GM19395 (cell line): ENCODE measurements around the gene PLXNA2.

Experiments
- ATAC-seq: cut with Tn5 transposase; IDR thresholded peaks from one replicate; pipeline ENCODE4 v1.9.1; 2021; ENCODE audit warnings: mild to moderate bottlenecking, moderate library complexity; ENCODE audit not compliant: unreplicated experiment

PLXNA2 gene

DNA sequence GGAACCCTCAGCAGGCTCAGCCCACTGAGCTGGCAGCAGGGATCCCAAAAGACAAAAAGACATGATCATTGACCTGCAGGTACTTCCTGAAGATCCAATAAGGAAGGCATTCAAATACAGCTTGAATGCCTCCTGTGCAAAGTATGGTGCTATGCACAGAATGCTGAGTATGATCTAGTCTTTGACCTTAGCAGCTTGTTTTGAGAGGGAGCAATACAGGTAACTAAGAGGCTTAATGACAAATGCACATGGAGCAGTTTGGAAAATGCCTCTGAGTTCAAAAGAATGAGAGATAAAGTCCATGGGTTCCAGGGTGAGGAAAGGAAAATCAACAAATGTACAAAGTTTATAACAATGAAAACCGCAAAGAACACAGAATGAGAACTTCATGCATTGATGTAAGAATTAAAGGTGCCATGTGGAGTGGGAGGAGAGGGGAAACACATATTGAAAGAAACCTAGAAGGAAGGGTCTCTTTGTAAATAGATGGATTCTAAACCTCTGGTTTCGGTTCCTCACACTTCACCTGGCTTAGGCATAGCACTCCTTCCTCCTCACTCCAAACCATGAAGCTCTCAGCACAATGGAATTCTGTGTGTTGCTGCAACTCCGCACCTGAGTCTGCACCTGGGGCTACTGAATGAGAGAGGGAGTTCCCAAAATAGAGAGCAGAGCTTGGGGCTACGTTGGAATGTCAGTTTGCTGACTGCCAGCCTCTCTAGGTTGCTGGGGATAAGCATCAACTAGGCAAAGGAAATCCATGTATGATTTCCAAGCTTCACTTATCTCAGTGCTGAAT is 77.6 kb downstream of the PLXNA2 start:
- ATAC-seq = no peak

DNA sequence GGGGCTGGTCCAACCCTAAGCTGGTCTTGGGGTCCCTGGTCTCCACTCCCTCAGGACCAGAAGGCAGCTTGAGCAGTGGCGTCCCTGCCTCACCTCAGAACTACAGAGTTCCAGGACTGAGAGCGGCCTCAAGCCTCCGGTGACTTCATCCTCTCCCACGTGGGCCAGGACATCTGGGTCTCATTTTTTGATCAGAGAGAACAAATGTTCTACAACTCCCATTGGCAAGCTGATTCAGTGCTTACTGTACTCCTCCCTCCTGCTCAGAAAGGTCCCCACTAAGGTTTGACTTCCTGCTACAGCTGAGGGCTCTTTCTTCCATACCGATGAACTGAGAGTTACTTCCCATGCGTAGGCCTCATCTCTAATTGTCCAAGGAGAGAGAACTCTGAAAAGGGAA is 78.5 kb downstream of the PLXNA2 start:
- ATAC-seq = no peak

DNA sequence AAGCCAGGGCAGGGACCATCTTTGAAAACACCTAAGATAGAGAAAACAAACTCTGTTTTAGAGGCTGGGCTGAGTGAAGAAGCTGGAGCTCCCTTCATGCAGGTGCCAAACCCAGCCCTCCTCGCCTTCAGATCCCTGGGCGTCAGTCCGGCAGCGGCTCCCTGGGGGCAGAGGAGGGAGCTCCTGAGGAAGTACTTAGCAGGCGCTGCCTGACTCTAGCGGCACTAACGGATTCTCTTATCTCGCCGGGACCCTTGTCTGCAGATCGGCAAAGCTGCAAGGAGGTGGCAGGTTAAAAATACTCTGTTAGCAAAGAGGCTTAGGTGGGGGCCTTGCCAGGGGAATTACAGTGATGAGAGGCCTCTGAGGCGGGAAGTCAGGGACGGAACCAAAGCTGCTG is 79.6 kb downstream of the PLXNA2 start:
- ATAC-seq = no peak

DNA sequence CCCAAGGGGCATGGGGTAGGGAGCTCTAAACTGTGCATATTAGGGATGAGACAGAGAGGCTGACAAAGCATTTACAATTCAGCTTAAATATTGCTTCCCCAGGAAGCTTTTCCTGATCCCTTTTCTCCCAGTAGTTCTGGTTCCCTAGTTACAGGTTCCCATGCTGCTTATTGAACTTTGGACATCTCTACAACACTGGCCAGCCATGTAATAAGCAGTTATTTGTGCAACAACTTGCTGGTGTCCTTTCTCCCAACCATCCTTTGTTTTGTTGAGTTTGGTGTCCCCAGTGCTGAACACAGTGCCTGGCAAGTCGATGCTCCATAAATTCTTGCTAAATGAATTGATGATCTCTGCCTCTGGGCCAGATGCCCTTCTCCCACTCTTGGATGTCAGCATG is 80.6 kb downstream of the PLXNA2 start:
- no peak for ATAC-seq

DNA sequence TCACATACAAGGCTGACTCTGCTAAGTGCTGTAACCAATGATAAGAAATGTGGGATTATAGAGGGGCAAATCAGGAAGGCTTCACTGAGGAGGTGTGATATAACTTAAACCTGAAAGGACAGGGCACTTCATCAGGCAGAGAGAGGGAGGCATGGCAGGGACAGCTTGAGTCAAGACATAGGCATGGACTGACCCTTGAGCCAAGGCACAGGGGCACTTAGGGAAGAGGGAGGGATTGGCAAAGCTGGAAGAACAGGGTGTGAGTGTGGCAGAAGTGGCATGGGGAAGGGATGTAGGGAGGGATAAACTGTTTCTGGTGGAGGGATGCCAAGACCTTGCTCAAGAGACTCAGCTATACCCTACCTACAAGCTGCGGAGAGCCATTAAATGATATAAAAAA is 81.3 kb downstream of the PLXNA2 start:
- ATAC-seq = no peak

DNA sequence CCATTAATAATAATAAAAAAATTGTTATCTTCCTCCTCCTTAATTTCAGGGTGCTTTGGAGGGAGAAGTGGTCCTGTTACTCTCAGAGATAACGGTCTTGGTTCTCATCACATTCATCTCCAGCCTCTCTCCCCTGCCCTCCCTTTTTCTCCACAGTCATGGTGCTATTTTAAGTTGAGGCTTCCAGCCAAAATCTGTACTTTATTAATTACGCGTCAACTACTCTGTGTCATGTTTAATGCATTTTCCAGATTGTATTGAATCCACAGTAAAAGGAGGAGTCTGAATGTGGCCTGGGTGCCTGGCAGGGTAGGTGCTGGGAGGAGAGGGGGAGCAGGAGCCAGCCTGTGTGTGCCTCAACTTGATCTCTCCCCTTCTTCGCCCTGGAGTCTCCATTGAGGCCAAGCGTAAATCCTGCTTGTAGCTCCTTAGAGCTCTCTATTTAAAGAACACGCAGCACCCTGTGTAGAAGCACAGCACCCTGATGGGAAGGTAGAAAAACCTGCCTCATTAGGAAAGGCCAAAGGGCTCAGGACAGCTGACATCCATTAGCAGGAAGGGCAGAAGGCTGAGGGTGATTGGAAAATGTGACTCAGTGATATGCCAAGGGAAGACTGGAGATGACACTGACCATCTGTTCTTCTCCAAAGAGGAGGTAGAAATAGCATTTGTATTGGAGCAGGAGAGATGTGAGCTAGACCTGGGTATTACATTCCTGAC is 82.4 kb downstream of the PLXNA2 start:
- ATAC-seq = no peak

DNA sequence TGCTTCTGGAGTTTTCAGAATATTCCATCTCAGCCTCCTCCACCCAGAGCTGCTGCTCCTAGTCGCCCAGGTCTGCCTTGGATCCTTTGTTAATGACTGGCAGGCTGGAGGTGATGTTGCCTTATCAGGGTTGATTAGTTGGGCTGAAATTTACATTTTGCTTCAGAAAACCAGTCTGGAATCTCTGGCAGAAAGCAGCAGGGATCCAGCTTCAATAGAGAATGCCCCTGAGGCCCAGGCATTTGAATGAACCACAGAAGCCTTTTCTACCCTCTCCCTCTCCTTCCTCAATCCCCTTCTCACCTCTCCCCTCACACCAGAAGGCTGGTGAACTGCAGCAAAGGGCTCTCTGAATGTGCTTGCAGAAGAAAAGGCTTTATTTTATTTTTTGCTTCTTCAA is 83.2 kb downstream of the PLXNA2 start:
- ATAC-seq = no peak

DNA sequence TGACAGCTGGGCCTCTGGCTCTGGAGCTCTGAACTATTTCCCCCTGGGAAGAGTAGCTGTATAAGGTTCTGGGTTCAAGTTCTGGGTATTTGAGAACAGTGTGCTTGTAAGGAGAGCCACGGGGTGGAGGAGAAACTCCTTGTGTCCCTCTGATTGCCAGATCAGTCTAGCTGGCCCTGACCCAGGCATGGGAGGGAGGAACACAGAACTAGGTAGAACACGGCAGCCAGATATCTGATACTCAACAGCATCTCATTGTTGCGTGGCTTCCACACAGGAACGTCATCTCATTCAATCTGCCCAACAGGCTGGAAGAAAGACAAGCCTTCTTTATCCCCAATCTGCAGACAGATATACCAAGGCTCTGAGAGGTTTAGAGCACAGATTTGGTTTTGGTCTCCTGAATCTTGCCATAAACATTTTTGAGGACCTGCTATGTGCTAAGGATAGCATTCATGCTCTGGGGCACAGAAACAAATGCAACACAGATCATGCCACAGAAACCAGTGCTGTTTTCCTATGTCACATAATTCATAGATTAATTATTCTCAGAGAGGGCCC is 83.8 kb downstream of the PLXNA2 start:
- ATAC-seq = no peak

DNA sequence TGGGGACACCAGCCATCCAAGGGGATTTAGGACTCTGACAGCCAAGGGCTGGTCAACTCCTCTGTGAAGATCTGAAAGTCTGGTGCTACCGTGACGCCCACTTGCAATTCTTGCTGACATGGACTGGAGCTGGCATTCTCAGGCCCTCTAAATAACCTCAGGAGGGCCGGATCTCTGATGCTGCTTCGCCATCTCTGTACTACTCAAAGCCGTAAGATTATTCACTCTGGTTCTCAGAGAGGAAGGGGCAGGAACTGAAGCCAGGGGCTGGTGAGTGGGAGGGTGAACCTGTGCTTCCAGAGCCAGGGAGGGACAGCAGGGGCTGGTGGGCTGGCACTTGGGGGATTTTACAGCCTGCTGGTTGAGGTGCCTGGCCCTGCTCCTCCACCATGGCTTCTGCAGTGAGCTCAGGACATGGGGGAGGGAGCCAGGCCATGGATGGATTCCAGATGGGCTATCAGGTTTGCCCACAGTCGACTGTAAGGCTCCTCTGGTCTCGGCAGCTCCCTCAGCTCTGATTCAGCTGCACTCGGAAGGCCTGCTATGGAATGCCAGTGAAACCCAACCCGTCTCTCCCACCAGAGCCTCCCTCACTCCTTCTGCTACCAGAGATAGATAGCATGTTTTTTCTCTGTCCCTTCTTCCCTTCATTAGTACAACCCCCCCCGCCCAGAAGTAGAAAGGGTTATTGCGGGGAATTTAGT is 84.5 kb downstream of the PLXNA2 start:
- no peak for ATAC-seq

DNA sequence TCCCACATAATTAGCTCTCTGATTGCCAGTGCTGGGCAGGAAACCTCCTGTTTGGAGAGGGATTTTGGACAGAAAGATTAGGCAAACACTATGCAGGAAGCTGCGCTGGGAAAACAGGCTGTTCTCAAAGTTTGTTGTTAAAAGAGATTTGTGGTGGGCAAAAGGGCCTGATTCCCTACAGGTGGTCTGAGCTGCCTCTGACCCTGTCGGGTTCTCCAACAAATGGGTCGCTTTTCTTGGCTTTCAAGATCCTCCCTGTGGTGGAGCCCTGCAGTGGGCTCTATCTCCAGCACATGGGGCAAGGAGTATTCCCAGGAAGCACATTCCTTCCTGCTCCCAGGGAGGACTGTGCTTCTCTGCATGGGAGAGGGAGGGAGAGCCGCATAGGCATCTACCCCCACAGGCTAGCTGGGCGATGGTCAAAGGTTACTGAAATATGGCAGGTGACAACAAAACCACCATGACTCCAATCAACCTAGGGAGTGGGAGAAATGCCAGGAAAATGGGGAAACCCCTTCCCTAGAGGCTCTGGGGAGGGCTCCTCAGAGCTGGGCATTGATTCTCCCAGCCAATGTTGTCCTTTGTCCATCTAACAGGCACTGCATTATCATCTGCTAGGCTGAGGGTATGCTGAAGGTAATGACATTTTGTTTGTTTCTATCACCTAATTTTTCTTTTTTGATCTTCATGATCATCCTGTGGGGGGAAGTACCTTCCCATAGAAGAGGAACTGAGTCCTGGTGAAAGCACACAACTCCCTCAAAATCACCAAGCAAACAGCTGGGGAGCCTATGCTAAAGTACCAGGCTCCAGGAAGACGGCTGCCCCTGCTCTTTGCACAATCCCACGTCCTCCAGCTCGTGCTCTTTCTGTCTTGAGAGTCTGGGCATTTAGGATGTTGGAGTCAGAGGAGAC is 85.3 kb downstream of the PLXNA2 start:
- ATAC-seq = no peak

DNA sequence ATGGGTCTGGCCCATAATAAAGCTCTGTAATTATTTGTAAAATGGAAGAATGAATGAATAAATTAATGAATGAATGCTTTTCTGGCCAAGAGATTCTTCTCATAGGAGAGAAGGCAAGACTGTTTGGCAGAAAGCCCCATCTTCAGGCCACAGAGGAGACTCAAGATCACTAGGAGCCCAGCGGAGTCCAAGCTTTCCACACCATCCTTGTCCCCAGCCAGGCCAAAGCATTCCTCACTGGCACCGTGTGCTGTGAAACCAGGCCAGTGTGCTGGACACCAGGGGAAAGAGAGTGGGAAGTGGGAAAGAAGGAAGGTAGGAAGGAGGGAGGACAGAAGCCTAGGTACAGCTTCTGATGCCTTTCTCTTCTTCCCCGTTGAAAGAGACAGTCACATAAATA is 86.4 kb downstream of the PLXNA2 start:
- no peak for ATAC-seq

DNA sequence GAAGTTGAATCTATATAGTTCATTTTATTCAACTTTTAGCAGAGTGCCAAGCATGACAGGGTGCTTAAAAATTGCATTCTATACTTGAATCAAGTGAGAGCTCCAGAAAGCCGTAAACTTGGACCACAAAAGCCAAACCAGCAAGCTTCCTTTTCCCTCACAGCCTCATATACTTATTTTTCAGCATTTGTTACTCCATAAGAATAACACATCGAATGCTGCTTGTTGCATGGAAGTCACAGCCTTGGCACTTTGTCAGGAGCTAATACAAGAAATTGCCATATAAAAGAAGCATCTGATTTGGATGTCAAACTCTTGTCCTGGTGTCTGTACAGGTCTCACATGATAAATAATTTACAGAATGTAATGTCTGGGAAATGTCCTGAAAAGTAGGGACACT is 87.4 kb downstream of the PLXNA2 start:
- no peak for ATAC-seq

DNA sequence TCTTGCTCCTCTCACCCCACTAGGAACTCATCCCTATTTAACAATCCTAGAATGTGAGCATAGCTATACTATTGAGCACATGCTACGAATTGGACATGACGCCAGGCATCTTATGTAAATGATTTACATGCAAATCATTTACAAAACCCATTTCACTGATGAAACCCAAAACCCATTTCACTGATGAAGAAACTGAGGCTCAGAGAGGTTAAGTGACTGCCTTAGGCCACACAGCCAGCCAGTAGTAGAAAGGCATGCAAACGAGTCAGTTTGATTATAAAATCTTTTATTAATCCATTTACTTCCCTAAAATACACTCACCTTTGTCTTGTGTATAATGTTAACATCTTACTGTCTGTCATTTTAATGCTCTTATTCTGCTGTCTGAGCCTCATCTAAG is 87.9 kb downstream of the PLXNA2 start:
- no peak for ATAC-seq

DNA sequence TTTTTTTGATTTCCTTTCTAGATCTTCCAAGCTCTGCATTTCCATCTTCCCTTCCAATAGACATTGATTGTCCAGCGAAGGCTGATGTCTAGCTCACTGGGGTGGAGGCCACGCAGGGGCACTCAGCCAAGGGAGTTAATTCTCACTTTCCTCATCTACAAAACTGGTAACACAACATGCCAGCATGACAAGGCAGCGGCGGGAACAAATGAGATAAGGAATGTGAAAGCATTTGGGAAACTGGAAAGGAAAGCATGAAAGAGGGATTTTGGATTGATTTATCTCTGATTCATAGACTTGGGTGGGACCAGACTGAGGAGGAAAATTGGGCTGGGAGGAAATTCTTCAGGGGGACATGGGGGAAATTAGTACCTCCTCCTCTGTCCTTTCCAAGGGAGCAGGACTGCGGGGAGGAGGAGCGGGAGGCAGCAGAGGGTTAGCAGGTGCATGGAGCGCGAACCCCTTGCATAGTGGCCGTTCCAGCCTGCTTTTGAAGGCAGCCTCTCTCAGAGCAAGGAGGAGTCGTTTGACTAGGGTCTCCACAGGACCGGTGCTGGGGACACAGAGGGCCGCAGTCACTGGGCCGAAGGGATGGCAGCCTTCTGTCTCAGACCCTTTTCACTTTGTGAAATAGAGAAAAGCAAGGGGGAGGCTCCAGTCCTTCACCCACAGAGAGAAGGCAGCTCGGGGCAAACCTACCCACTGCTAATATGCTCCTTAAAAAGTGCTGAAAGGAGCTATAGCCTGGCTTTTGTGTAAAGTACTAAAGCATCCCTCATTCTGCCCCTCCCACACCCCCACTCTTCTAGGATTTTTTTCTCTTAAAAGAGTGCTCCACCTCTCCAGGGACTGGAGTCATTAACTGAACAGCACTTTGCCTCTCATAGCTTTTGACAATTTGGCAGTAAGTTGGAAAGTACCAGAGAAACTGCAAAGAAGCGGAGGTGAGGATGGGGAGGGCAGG is 89.2 kb downstream of the PLXNA2 start:
- ATAC-seq = no peak

DNA sequence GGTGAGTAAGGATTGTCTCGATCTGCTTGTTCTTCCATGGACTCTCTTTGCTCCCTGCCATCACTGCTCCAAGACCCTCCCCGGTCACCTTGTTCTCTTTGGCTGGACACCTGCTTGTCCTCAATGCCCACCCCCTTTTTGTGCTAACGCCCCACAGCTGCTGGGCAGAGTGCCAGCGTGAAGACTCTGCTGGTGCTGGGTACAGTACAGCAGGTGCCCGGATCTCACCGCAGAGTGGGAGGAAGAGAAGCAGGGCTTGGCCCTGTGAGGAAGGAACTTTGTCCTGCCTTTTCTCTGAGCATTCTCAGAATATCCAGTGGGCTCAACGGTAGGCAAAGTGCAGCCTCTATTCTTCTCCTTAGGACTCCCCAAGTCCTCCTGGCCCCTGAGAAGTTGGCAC is 90.1 kb downstream of the PLXNA2 start:
- ATAC-seq = no peak

DNA sequence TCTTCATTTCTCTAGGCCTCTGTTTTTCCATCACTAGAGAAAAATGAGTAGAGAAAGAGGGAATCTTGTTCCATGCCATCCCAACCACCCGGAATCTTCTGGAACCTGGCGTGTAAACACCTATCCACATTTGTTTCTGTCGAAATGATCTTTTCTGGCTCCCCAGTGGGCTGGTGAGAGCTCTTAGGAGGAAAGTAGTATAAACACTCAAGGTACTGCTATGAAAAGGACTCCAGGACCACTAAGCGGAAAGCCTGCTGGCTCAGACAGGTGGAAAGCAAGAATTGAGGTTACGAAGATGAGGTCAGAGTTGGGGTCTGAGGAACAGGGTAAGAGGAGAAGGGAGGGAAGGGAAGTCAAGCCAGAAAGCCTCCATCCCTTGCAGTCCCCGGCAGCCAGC is 90.8 kb downstream of the PLXNA2 start:
- ATAC-seq = no peak

DNA sequence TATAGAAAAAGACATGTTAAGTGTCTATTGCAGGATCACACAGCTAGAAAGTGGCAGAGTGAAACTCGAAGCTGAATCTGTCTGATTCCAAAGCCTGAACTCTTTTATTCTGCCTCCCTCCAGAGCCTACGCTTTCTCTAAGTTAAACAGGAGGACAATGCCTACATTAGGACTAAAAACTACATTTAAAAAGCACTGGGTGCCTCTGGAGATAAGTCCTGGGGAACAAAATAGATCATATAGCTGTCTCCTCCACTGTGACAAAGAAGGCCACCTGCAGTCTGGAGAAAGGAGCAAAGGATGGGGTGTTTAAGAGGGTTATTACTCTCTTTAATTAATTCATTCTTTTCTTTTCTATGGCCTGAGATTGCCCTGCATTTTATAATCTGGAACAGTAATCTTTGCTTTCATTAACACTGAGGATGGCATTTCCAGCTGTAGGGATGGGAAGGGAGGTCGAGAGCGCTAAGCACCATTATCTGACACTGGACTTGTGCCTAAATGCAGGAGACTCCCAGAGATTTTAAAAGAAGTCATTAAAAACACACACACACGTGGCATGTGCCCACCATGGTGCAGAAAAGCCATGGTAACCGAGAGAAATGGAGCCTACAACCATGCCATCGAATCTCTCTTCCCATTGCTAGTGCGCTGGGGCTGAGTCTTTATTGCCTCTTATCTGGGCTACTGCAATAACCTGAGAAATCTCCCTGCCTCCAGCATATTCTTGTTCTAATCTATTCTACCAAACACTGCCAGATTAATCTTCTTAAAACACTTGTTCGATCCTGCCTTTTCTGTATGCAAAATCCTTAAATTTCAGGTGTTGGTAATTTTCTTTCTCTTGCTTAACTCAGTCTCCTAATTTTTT is 92.2 kb downstream of the PLXNA2 start:
- ATAC-seq = no peak

DNA sequence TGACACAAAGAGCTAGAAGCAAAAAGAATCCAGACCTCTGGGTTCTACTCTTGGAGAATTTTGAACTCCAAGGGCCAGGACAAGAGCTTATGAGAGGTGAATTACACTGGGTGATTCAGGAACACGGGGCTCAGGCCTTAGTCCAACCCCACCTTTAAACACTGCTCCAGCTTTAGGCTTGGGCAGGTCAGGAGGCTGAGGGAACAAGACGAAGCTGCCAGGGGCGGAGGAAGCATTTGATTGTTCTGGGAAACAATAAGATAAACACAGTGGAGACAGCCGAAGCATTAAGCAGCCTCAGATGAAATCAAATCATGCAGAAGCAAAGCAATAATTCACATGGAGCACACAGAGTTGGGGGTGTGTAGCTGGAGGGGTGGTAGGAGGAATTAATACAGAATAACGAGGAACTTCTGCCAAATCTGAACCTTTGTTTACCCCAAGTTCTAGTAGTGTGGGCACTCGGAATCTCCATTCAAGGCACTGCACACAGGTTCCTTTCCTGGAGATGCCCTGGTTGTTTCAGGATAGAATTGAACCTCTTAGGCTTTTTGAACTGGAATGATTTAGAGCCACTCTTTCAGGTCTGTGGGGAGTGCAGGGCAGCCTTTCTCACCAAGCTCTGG is 93.2 kb downstream of the PLXNA2 start:
- no peak for ATAC-seq
